ENCODE results near the gene SPOPL.

The SPOPL gene

GRCh38 chr2:138615257-138615656 lies 113.7 kb downstream of the SPOPL start:
- ATAC-seq (ENCODE audit: low read depth), result peak; percentile 95
- H3K9me3 ChIP-seq (ENCODE audit: severe bottlenecking), result no peaks in the 10 kb centered on the region
- TF ChIP-seq CTCF (IDR thresholded peaks at IDR 0.05; ENCODE audit: poor library complexity, severe bottlenecking), result no peak
- H3K27ac ChIP-seq (ENCODE audit: poor library complexity, severe bottlenecking), result no peak overlapping the region
- no peaks in the 10 kb centered on the region for H3K36me3 ChIP-seq (ENCODE audit: low read depth)
- H3K4me3 ChIP-seq (ENCODE audit: severe bottlenecking), result no peak overlapping the region
- DNase-seq (ENCODE audit: low spot score), result no peak
- H3K27me3 ChIP-seq (ENCODE audit: insufficient read depth, poor library complexity, severe bottlenecking), result no peaks in the 10 kb centered on the region
- H3K4me1 ChIP-seq (ENCODE audit: insufficient read depth, poor library complexity, severe bottlenecking), result no peaks in the 10 kb centered on the region

GRCh38 chr2:138617026-138617425 lies 115.5 kb downstream of the SPOPL start:
- no peaks in the 10 kb centered on the region for H3K36me3 ChIP-seq (ENCODE audit: low read depth)
- no peak overlapping the region for H3K27ac ChIP-seq (ENCODE audit: poor library complexity, severe bottlenecking)
- no peak for TF ChIP-seq CTCF (IDR thresholded peaks at IDR 0.05; ENCODE audit: poor library complexity, severe bottlenecking)
- DNase-seq (ENCODE audit: low spot score) (no peak), ATAC-seq (ENCODE audit: low read depth) (no peak)
- no peaks in the 10 kb centered on the region for H3K4me1 ChIP-seq (ENCODE audit: insufficient read depth, poor library complexity, severe bottlenecking)
- H3K27me3 ChIP-seq (ENCODE audit: insufficient read depth, poor library complexity, severe bottlenecking), result no peaks in the 10 kb centered on the region
- H3K4me3 ChIP-seq (ENCODE audit: severe bottlenecking), result no peak overlapping the region
- no peaks in the 10 kb centered on the region for H3K9me3 ChIP-seq (ENCODE audit: severe bottlenecking)

- TF ChIP-seq CTCF (IDR thresholded peaks at IDR 0.05; ENCODE audit: poor library complexity, severe bottlenecking), result no peak
- Histone ChIP-seq H3K27ac (ENCODE audit: poor library complexity, severe bottlenecking) (no peak overlapping the region), H3K36me3 (ENCODE audit: low read depth) (no peaks in the 10 kb centered on the region), H3K27me3 (ENCODE audit: insufficient read depth, poor library complexity, severe bottlenecking) (no peaks in the 10 kb centered on the region), H3K4me3 (ENCODE audit: severe bottlenecking) (no peak overlapping the region), H3K4me1 (ENCODE audit: insufficient read depth, poor library complexity, severe bottlenecking) (no peaks in the 10 kb centered on the region), H3K9me3 (ENCODE audit: severe bottlenecking) (no peaks in the 10 kb centered on the region)
- no peak for DNase-seq (ENCODE audit: low spot score)
- ATAC-seq (ENCODE audit: low read depth), result no peak
These were observed 117.4 kb downstream of the SPOPL start for GRCh38 chr2:138618971-138619370.

- Histone ChIP-seq H3K36me3 (ENCODE audit: low read depth) (no peaks in the 10 kb centered on the region), H3K27ac (ENCODE audit: poor library complexity, severe bottlenecking) (no peak overlapping the region), H3K27me3 (ENCODE audit: insufficient read depth, poor library complexity, severe bottlenecking) (no peaks in the 10 kb centered on the region), H3K9me3 (ENCODE audit: severe bottlenecking) (no peaks in the 10 kb centered on the region), H3K4me1 (ENCODE audit: insufficient read depth, poor library complexity, severe bottlenecking) (no peaks in the 10 kb centered on the region), H3K4me3 (ENCODE audit: severe bottlenecking) (no peak overlapping the region)
- TF ChIP-seq CTCF (IDR thresholded peaks at IDR 0.05; ENCODE audit: poor library complexity, severe bottlenecking), result no peak
- ATAC-seq (ENCODE audit: low read depth), result no peak
- no peak for DNase-seq (ENCODE audit: low spot score)
These were observed 118.9 kb downstream of the SPOPL start for GRCh38 chr2:138620431-138620830.

- Histone ChIP-seq H3K4me3 (ENCODE audit: severe bottlenecking) (no peak overlapping the region), H3K4me1 (ENCODE audit: insufficient read depth, poor library complexity, severe bottlenecking) (no peaks in the 10 kb centered on the region), H3K9me3 (ENCODE audit: severe bottlenecking) (no peaks in the 10 kb centered on the region), H3K27ac (ENCODE audit: poor library complexity, severe bottlenecking) (no peak overlapping the region), H3K27me3 (ENCODE audit: insufficient read depth, poor library complexity, severe bottlenecking) (no peaks in the 10 kb centered on the region), H3K36me3 (ENCODE audit: low read depth) (no peaks in the 10 kb centered on the region)
- TF ChIP-seq CTCF (IDR thresholded peaks at IDR 0.05; ENCODE audit: poor library complexity, severe bottlenecking), result no peak
- ATAC-seq (ENCODE audit: low read depth) (no peak), DNase-seq (ENCODE audit: low spot score) (no peak)
These were observed 119.6 kb downstream of the SPOPL start for GRCh38 chr2:138621139-138621538.
